Stimulated activated CD4-positive, alpha-beta T cell treated with anti-CD3 and anti-CD28 coated beads, TNF-alpha, amount 100 ng/mL, for 48 hours (primary cell): ENCODE results near the gene ERVFRD-1.
"Not testable (repeated sequence)": the region's sequence is repeated elsewhere in the genome, so short reads cannot be mapped to it uniquely, and the experiment has no call there.

Source experiments
- DNase-seq, 3 donors: peaks; one replicate each; pipeline ENCODE4 v3.0.0-alpha.2; 2020; ENCODE audit warnings: low read depth in 3 of 3

ERVFRD-1 gene

DNA sequence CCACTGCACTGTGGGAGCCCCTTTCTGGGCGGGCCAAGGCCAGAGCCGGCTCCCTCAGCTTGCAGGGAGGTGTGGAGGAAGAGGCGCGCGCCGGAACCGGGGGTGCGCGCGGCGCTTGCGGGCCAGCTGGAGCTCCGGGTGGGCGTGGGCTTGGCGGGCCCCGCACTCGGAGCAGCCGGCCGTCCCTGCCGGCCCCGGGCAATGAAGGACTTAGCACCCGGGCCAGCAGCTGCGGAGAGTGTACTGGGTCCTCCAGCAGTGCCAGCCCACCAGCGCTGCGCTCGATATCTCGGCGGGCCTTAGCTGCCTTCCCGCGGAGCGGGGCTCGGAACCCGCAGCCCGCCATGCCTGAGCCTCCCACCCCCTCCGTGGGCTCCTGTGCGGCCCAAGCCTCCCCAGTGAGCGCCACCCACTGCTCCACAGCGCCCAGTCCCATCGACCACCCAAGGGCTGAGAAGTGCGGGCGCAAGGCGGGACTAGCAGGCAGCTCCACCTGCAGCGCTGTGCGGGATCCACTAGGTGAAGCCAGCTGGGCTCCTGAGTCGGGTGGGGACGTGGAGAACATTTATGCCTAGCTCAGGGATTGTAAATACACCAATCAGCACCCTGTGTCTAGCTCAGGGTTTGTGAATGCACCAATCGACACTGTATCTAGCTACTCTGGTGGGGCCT is 24.2 kb downstream of the ERVFRD-1 start:
- DNase-seq, result not testable (repeated sequence)

DNA sequence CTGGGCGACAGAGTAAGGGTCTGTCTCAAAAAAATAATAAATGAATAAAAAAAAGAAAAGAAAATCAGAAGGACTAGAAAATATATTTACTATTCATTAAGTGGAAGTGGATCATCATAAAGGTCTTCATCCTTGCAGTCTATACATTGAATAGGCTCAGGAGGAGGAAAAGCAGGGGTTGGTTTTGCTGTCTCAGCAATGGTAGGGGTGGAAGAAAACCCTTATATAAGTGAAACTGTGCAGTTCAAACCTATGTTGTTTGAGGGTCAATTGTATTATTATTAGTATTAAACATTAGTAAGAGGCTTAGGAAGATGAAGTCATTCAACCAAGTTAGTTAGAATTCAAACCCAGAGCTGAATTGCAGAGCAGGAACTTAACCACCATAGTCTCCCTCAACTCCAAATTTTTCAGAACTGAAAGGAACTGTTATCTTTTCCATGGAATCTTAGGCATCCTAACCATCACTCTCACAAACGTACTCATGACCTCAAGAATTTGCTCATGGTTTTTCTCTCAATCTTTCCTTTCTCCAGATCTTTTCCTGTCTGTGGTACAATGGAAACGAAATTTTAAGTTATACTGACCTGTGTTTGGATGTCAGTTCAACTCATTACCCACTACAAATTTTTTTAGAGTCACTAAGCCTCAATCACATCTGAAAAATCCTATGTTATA is 25.6 kb downstream of the ERVFRD-1 start:
- no peak for DNase-seq

- DNase-seq, result no peak
These were observed 27.6 kb downstream of the ERVFRD-1 start for GRCh38 chr6:11083956-11084355.

GRCh38 chr6:11083491-11083890 is 28.0 kb downstream of the ERVFRD-1 start:
- no peak for DNase-seq

DNA sequence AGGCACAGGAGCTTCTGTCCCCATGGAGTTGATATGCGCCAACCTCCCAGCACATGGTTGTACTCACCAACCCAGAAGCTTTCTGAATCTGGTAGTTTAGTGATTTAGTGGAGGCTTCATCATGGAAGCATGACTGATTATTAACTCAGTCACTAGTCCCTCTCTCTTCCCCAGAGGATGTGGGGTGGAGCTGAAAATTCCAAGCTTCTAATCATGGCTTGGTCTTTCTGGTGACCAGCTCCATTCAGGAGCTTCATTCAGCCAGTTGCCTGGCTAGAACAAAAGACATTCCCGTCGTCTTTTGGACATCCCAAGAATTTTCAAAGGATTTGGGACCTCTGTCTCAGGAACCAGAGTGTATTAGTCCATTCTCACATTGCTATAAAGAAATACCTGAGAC is 31.2 kb downstream of the ERVFRD-1 start:
- no peak for DNase-seq

DNA sequence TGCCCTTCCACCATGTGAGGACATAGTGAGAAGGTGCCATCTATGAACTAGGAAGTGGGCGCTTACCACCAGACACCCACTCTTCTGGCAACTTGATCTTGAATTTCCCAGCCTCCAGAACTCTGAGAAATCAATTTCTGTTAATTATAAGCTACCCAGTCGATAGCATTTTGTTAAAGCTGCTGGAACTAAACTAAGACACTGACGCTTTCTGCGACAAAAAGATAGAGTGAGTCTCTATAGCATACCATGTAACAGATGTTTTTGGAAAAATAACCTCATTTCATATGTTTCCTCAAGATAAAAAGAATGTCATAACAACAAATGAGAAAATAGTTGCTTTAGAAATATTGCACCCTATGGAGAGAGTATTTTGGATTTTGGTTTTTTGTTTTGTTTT is 33.3 kb downstream of the ERVFRD-1 start:
- no peak for DNase-seq

DNA sequence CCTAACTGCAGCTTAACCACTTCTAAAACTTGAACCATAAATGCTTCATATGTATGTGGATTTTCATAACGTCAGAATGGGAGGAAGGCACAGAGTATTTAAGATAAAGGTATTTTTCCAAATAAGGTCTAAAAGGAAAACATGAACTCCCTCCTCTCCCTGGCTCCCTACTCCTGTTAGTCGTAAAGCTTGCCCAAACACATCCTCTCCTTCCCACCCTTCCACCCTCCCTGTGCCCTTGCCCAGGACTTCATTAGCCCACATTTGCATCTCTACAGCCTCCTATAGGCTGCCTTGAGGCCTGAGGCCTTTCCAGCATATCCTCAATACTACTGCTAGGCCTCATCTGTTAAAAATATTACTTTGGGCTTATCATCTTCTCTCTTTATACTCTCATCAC is 35.0 kb downstream of the ERVFRD-1 start:
- DNase-seq, result no peak

DNA sequence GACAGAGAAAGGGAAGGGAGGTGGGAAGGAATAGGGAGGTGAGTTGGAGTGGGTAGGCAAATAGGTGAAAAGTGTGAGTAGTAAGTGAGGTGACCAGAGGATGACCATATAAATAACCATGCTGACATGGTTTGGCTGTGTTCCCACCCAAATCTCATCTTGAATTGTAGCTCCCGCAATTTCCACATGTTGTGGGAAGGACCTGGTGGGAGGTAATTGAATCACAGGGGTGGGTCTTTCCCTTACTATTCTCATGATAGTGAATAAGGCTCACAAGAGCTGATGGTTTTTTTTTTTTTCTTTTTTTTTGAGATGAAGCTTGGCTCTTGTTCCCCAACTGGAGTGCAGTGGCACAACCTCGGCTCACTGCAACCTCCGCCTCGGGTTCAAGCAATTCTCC is 39.4 kb downstream of the ERVFRD-1 start:
- DNase-seq, result no peak

DNA sequence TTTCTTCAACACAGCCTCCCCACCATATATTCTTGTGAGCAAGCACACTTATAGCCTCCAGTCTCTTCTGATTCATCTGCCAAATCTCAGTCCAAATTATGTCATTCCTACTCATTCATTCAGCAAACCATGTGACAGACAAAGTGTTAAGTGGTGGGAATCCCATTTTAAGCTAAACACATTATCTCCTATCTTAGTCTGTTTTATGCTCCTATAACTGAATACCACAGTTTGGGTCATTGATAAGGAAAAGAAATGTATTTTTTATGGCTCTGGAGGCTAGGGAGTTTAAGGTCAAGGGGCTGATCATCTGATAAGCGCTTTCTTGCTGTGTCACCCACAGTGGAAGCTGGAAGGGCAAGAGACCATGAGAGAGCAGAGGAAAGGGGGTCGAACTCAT is 41.8 kb downstream of the ERVFRD-1 start:
- no peak for DNase-seq

DNA sequence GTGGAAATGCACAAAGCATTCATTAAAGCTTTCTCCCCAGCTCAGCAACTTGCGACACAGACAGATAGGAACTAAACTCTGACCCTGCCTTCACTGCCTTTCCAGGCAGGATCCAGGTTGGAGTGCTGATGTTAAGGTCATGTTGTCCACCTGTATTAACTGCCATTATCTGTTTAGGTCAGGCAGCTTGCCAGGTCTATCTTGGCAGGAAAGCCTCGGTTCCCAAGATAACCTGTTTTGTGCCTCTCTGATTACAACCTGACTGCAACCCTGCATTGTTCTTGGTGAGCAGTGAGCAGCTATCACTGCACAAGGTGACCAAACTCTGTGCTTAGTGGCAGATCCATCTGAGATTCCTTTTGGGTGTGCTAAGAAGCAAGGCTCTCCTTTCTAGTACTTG is 44.2 kb downstream of the ERVFRD-1 start:
- DNase-seq, result no peak

GRCh38 chr6:11066505-11067347 is 44.8 kb downstream of the ERVFRD-1 start:
- no peak for DNase-seq

- no peak for DNase-seq
These were observed 45.9 kb downstream of the ERVFRD-1 start for GRCh38 chr6:11065436-11066202.

DNA sequence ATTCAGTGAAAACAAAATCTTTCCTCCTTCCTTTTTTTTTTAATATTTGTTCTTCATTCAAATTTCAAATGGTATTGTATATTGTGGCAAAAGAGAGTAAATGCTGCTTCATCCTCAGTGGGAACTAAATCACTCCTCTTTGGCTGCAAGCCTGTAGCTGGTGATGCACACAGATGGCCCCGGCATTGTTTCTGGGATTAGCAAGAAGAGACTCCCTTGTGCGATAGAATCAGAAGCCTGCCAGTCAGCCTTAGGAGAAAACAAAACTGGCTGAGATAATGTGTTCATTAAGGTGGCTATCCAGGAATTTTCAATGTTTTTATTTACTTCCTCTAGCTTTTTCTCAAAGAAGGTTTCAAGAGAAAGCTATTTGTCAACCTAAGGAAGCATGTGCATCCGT is 46.7 kb downstream of the ERVFRD-1 start:
- no peak for DNase-seq

- DNase-seq, result no peak
These were observed 48.8 kb downstream of the ERVFRD-1 start for GRCh38 chr6:11062715-11063114.

DNA sequence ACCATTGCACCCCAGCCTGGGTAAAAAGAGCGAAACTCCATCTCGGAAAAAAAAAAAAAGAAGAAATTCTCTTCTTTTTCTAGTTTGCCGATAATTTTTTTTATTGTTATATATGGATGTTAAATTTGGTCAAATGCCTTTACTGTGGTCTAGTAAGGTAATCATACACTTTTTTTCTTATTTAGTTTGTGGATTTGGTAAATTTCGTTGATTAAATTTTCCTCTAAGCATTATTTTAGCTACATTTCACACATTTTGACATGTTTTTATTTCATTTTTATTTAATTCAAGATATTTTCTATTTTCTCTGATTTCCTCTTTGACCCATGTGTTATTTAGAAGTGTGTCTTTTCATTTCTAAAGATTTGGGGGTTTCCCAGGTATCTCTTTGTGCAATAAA is 49.4 kb downstream of the ERVFRD-1 start:
- DNase-seq, result no peak

- DNase-seq, result no peak
These were observed 53.1 kb downstream of the ERVFRD-1 start for GRCh38 chr6:11058406-11058805.

DNA sequence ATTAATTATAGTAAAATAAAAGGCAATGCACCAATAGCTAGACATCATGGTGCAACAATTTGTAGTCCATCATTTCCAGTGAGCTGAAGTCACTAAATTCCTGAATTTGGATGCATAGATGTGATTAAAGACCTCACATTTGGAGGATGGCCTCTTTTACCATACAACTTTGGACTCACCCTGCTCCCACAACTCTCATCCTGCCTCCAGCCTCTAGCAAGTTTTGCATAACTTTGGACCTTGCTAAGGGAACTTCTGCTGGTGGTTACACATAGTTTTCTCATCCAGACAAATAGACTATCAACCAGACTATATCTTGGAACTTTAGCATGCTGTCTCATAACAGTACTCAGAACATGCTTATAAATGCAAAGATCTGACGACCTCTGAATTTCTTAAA is 54.7 kb downstream of the ERVFRD-1 start:
- DNase-seq, result no peak

GRCh38 chr6:11055127-11055627 is 56.3 kb downstream of the ERVFRD-1 start:
- DNase-seq, result no peak

DNA sequence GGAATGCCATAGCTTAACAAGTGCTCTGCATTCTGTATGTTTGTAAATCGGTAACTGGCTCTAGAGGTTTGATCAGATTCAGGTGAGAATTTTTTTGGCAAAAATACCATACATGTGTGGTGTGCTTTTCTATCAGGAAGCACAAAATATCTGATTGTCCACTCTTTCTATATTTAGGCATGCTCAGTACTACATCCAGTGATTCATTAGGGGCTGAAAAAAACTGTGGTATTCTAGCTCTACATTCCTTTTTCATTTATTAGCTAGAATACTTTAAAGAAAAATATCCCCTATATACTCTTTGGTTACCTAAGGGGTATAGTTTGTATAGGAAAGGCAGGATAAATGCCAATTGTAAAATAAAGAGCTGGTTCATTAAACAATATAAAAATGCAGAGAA is 56.8 kb downstream of the ERVFRD-1 start:
- DNase-seq, result no peak

DNA sequence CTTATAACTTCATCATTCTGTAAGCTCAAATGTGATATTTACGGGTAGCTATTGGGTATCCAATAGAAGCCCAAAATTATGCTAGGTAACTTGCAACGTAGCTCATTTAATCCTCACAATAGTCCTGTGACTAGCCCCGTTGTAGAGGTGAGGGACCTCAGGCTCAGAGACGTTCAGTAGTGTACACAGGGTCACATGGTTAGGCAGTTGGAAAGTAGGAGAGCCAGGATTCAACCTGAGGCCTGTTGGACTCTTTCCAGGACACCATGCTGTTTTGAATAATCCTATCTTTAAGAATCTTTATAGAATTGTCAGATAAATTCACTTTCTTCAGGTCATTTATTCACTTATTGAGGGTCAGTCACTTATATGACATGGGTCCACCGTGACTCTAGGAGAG is 58.2 kb downstream of the ERVFRD-1 start:
- DNase-seq, result no peak
